Keratinocyte (primary cell): Measurements from ENCODE around the gene UBL5.
"Not testable (repeated sequence)": the region's sequence is repeated elsewhere in the genome, so short reads cannot be mapped to it uniquely, and the experiment has no call there.

Experiments used
- EZH2 ChIP-seq: IDR thresholded peaks from one replicate; pipeline ENCODE4 v1.6.1; 2012; ENCODE audit warnings: inconsistent platforms, mild to moderate bottlenecking, low read length, moderate library complexity
- TF ChIP-seq, protein P1 (sequence below), 3 experiments: IDR thresholded peaks in 1 of 3; conservative IDR thresholded peaks in 1 of 3; optimal IDR thresholded peaks in 1 of 3; 2 replicates in 2 of 3; 3 replicates in 1 of 3; pipeline versions ENCODE3 to v1.5.1; 2011; ENCODE audit warnings: low read length in 3 of 3, mild to moderate bottlenecking in 3 of 3, moderate library complexity in 2 of 3, control low read depth in 1 of 3, inconsistent platforms in 1 of 3; ENCODE audit not compliant: insufficient read depth in 2 of 3; ENCODE audit errors: extremely low read depth in 1 of 3

DNA sequence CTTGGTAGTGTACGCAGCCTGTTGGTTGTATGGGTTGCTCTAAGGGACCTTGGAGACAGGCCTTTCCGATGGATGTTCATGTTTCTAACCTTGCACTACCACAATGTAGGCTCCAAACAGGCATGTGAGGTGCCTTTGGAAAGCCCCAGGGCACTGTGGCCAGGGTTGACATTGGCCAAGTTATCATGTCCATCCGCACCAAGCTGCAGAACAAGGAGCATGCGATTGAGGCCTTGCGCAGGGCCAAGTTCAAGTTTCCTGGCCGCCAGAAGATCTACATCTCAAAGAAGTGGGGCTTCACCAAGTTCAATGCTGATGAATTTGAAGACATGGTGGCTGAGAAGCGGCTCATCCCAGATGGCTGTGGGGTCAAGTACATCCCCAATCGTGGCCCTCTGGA is 7.7 kb upstream of the UBL5 start:
- TF ChIP-seq, protein P1, sequence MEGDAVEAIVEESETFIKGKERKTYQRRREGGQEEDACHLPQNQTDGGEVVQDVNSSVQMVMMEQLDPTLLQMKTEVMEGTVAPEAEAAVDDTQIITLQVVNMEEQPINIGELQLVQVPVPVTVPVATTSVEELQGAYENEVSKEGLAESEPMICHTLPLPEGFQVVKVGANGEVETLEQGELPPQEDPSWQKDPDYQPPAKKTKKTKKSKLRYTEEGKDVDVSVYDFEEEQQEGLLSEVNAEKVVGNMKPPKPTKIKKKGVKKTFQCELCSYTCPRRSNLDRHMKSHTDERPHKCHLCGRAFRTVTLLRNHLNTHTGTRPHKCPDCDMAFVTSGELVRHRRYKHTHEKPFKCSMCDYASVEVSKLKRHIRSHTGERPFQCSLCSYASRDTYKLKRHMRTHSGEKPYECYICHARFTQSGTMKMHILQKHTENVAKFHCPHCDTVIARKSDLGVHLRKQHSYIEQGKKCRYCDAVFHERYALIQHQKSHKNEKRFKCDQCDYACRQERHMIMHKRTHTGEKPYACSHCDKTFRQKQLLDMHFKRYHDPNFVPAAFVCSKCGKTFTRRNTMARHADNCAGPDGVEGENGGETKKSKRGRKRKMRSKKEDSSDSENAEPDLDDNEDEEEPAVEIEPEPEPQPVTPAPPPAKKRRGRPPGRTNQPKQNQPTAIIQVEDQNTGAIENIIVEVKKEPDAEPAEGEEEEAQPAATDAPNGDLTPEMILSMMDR (optimal IDR thresholded peaks at IDR 0.05 in 1 of 3, IDR thresholded peaks at IDR 0.05 in 1 of 3, conservative IDR thresholded peaks at IDR 0.05 in 1 of 3; ENCODE audit: extremely low read depth in 1 of 3, insufficient read depth in 2 of 3, low read length in 3 of 3), result not testable (repeated sequence)
- not testable (repeated sequence) for TF ChIP-seq EZH2
